Tibial artery (tissue), 4 donors: ENCODE measurements around the gene AP2B1.
A peak's percentile ranks its signal among the peaks of the same experiment; 100 is the strongest.

Experiments
- DNase-seq, 2 donors: peaks; one replicate each; pipeline ENCODE4 v3.0.0-alpha.2; 2019
- H3K27ac ChIP-seq, 2 donors: fragments of 200-600 bp; sonication (generic) in 1 of 2; 1 replicate in 1 of 2; 2 replicates in 1 of 2; pipeline ENCODE4 v1.5.1; 2018 to 2019; ENCODE audit warnings: mild to moderate bottlenecking in 1 of 2
- H3K27me3 ChIP-seq, 2 donors: fragments of 200-600 bp; sonication (generic) in 1 of 2; one replicate each; pipeline versions ENCODE4 v1.5.1 to v1.6.0; 2016 to 2019
- H3K36me3 ChIP-seq, 3 donors: fragments of 200-600 bp; sonication (generic) in 2 of 3; one replicate each; pipeline ENCODE4 v1.5.1; 2016 to 2019; ENCODE audit warnings: mild to moderate bottlenecking in 2 of 3
- H3K4me1 ChIP-seq, 4 donors: fragments of 200-600 bp; sonication (generic) in 2 of 4; 1 replicate in 3 of 4; 2 replicates in 1 of 4; pipeline ENCODE4 v1.5.1; 2016 to 2019
- H3K4me3 ChIP-seq, 2 donors: fragments of 200-600 bp; sonication (generic) in 1 of 2; 1 replicate in 1 of 2; 2 replicates in 1 of 2; pipeline ENCODE4 v1.5.1; 2018 to 2019; ENCODE audit warnings: mild to moderate bottlenecking in 2 of 2
- H3K9me3 ChIP-seq, 3 donors: fragments of 200-600 bp; sonication (generic) in 1 of 3; one replicate each; pipeline ENCODE4 v1.5.1; 2016 to 2019
- CTCF ChIP-seq, 2 experiments: fragments of 200-600 bp in 1 of 2; fragments of 450-650 bp in 1 of 2; IDR thresholded peaks; one replicate each; pipeline ENCODE4 v1.5.1; 2017 to 2019; ENCODE audit warnings: antibody characterized with exemption in 2 of 2, mild to moderate bottlenecking in 1 of 2, moderate library complexity in 1 of 2
- intact Hi-C: fragments of 100-400 bp; cut with DNase I; formaldehyde crosslinking; loops from one replicate; pipeline ENCODE4 v1.15.0; 2023; ENCODE audit warnings: low total_unique reads

Gene AP2B1

GRCh38 chr17:35766489-35766877 is 179.4 kb downstream of the AP2B1 start:
- Histone ChIP-seq H3K4me3 (no peak overlapping the region), H3K27me3 (no peaks in the 10 kb centered on the region), H3K36me3 (no peaks in the 10 kb centered on the region), H3K27ac (no peak overlapping the region), H3K9me3 (no peaks in the 10 kb centered on the region), H3K4me1 (peaks cover 0 to 22% (median 13%) of the 10 kb centered on the region in 4 donors)
- intact Hi-C loops = no loop called here
- DNase-seq = no peak
- no peak for TF ChIP-seq CTCF (IDR thresholded peaks at IDR 0.05)

- DNase-seq = no peak
- no peaks in the 10 kb centered on the region for H3K27me3 ChIP-seq
- TF ChIP-seq CTCF (IDR thresholded peaks at IDR 0.05) = peak; percentile 53 to 65
- peaks cover 0 to 22% (median 13%) of the 10 kb centered on the region in 4 donors for H3K4me1 ChIP-seq
- no peak overlapping the region for H3K4me3 ChIP-seq
- H3K36me3 ChIP-seq = no peaks in the 10 kb centered on the region
- H3K9me3 ChIP-seq = no peaks in the 10 kb centered on the region
- no peak overlapping the region for H3K27ac ChIP-seq
- intact Hi-C loops = no loop called here
Observed at GRCh38 chr17:35766903-35767510, 179.9 kb downstream of the AP2B1 start.

DNA sequence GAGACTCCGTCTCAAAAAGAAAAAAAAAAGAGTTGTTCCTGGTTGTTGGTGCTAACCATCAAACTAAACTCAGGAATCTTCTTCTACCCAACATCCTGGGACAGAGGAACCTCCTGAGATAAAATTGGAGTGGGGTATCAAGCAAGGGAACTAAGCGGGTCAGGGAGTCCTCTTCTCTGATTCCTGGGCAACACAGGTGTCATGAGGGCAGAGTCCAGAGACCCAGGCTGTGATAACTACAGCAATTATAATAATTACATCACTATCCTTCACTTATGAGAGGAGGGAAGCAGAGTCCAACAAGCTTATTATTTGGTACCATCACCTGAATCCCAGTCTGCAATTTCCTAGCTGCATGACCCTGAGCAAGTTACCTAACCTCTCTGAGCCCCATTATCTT is 181.7 kb downstream of the AP2B1 start:
- Histone ChIP-seq H3K36me3 (no peaks in the 10 kb centered on the region), H3K4me3 (no peak overlapping the region), H3K9me3 (no peaks in the 10 kb centered on the region), H3K4me1 (peaks cover 0 to 25% (median 19%) of the 10 kb centered on the region in 4 donors), H3K27ac (no peak overlapping the region), H3K27me3 (no peaks in the 10 kb centered on the region)
- no peak for DNase-seq
- intact Hi-C loops = no loop called here
- no peak for TF ChIP-seq CTCF (IDR thresholded peaks at IDR 0.05)

DNA sequence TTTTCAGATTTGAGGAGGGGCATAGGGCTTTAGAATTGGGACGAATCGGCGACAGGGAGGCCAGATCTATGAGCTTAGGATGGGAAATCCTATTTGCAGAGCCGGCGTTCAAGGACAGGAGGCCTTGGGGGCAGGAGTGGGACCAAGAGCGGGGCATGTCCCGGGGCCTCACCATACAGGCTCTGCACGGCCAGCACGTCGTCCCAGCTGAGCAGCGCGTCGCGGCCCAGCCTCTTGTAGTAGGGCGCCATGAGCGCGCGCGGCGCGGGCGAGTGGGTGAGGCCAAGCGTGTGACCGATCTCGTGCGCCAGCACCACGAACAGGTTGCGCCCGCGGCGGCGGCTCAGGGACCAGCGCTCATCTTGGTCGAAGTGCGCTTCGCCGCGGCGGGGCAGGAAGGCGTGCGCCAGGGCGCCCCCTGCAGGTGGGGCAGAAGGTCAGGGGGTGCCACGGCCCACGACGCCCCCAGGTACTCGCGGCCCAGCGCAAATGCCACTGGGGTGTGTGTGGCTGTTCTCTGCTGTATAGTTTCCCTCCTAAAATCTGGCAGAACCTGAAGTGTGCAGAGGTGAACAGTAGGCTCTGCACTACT is 182.9 kb downstream of the AP2B1 start:
- H3K27me3 ChIP-seq = no peaks in the 10 kb centered on the region
- intact Hi-C loops = no loop called here
- TF ChIP-seq CTCF (IDR thresholded peaks at IDR 0.05) = no peak
- no peaks in the 10 kb centered on the region for H3K9me3 ChIP-seq
- H3K27ac ChIP-seq = no peak overlapping the region
- no peak for DNase-seq
- H3K4me1 ChIP-seq = peaks cover 0 to 28% (median 22%) of the 10 kb centered on the region in 4 donors
- no peak overlapping the region for H3K4me3 ChIP-seq
- H3K36me3 ChIP-seq = no peaks in the 10 kb centered on the region

DNA sequence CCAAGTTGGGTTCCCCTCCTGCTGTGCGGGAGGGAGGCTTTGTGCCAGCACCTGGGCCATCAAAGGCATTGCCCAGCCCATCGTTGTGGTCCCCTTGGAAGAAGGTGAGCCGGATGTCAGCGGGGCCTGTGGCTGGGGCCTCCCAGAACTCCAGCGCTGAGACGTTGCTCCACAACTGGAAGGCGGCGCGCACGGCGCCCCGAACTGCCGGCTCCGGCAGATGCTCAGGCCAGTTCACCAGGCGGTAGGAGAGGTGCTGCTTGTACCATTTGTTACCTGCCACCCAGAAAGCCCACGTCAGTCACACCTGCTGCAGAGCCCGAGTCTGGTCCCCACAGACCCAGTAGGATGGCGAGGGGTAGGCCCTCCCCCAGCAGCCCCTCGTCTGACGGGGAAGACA is 186.0 kb downstream of the AP2B1 start:
- intact Hi-C loops = no loop called here
- Histone ChIP-seq H3K36me3 (no peaks in the 10 kb centered on the region), H3K27ac (peak overlapping the region; percentile 84 to 89), H3K4me3 (no peak overlapping the region), H3K9me3 (no peaks in the 10 kb centered on the region), H3K27me3 (no peaks in the 10 kb centered on the region), H3K4me1 (peaks cover 0 to 51% (median 28%) of the 10 kb centered on the region in 4 donors)
- no peak for DNase-seq
- no peak for TF ChIP-seq CTCF (IDR thresholded peaks at IDR 0.05)
